K562 (cell line): Measurements from ENCODE around the gene LOXL3. TPM values are rescaled to one million over a fixed set of nuclear protein-coding genes. Genes with fewer than 3 reads are reported as not detected.

ENCODE experiments used
- ESRRB ChIP-seq: fragments of 250-450 bp; sonication (Bioruptor Pico); IDR thresholded peaks from 2 replicates; pipeline ENCODE4 v1.5.0; 2020; ENCODE audit warnings: mild to moderate bottlenecking, moderate library complexity, borderline replicate concordance
- NBN ChIP-seq: fragments of 450-650 bp; IDR thresholded peaks from 2 replicates; pipeline ENCODE4 v1.6.1; 2016; ENCODE audit warnings: low read depth, mild to moderate bottlenecking
- NR2C2 ChIP-seq, 2 experiments: fragments of 200-800 bp in 1 of 2; sonication (Bioruptor generic) in 1 of 2; sonication (generic) in 1 of 2; formaldehyde crosslinking in 1 of 2; IDR thresholded peaks; 2 replicates each; pipeline versions ENCODE4 v1.6.1 to v1.8.0; 2016 to 2022; ENCODE audit warnings: mild to moderate bottlenecking in 1 of 2, missing compliant biosample characterization in 1 of 2, missing genetic modification characterization in 1 of 2, missing genetic modification reagents in 1 of 2
- NR2F6 ChIP-seq: fragments of 450-650 bp; formaldehyde crosslinking; IDR thresholded peaks from 2 replicates; pipeline ENCODE4 v1.4.0; 2020; ENCODE audit warnings: mild to moderate bottlenecking
- OTX1 ChIP-seq: fragments of 450-650 bp; formaldehyde crosslinking; IDR thresholded peaks from 2 replicates; pipeline ENCODE4 v1.4.0; 2022; ENCODE audit warnings: mild to moderate bottlenecking
- PRMT5 ChIP-seq: sonication (generic); formaldehyde crosslinking; IDR thresholded peaks from 2 replicates; pipeline ENCODE4 v1.5.0; 2020; ENCODE audit warnings: missing genetic modification reagents
- RFX7 ChIP-seq: fragments of 250-450 bp; sonication (Bioruptor Pico); IDR thresholded peaks from 2 replicates; pipeline ENCODE4 v1.5.1; 2021; ENCODE audit warnings: mild to moderate bottlenecking
- SMAD2 ChIP-seq: fragments of 150-350 bp; IDR thresholded peaks from 2 replicates; pipeline ENCODE4 v1.6.1; 2014; ENCODE audit warnings: low read depth, mild to moderate bottlenecking, low read length
- TBL1XR1 ChIP-seq, 2 experiments: IDR thresholded peaks; 2 replicates each; pipeline ENCODE4 v1.6.1; 2012; ENCODE audit warnings: improper control_type of control experiment in 2 of 2, low read length in 2 of 2, mild to moderate bottlenecking in 1 of 2
- TGIF2 ChIP-seq: sonication (generic); formaldehyde crosslinking; IDR thresholded peaks from 2 replicates; pipeline ENCODE4 v1.8.1; 2022; ENCODE audit warnings: mild to moderate bottlenecking, missing genetic modification reagents, moderate library complexity
- ZNF239 ChIP-seq: fragments of 250-450 bp; sonication (Bioruptor Pico); IDR thresholded peaks from 2 replicates; pipeline ENCODE4 v1.4.0; 2020; ENCODE audit warnings: mild to moderate bottlenecking
- ZNF696 ChIP-seq: fragments of 250-450 bp; sonication (Bioruptor Pico); conservative IDR thresholded peaks from 2 replicates; pipeline ENCODE4 v1.4.0; 2020; ENCODE audit warnings: mild to moderate bottlenecking, moderate library complexity
- ZNF717 ChIP-seq: fragments of 250-450 bp; sonication (Bioruptor Pico); IDR thresholded peaks from 2 replicates; pipeline ENCODE4 v1.5.0; 2021
- polyA plus RNA-seq, 8 experiments: library from polyadenylated mRNA; depleted of rRNA in 4 of 8; stranded (reverse) in 5 of 8; unstranded in 3 of 8; fragments of >200 nt; fragmentation: Nextera tagmentation in 2 of 8; fragmentation: Illumina TruSeq in 1 of 8; extraction: Ambion mirVana in 2 of 8; extraction: Trizol in 1 of 8; gene quantifications; 2 replicates each; pipeline versions ENCODE4 v1.2.1 to v1.2.3, GENCODE V29; 2011 to 2014; ENCODE audit warnings: inconsistent platforms in 1 of 8, missing spikeins in 1 of 8
- total RNA-seq, 7 experiments: library from RNA; depleted of rRNA in 6 of 7; stranded (reverse); fragments of >200 nt in 6 of 7; fragmentation: Illumina TruSeq in 2 of 7; extraction: Trizol in 2 of 7; gene quantifications; 2 replicates each; pipeline versions ENCODE4 v1.2.1 to v1.2.3, GENCODE V29; 2011 to 2021; ENCODE audit warnings: low replicate concordance in 1 of 7
- TF ChIP-seq, protein P1 (sequence below): fragments of 450-650 bp; formaldehyde crosslinking; IDR thresholded peaks from 2 replicates; pipeline ENCODE4 v1.4.0; 2022; ENCODE audit warnings: missing genetic modification characterization
- TF ChIP-seq, protein P2 (sequence below): fragments of 250-450 bp; sonication (Bioruptor Pico); IDR thresholded peaks from 2 replicates; pipeline ENCODE4 v1.5.1; 2021; ENCODE audit warnings: mild to moderate bottlenecking
- TF ChIP-seq, protein P3 (sequence below), 2 experiments: fragments of 450-650 bp; conservative IDR thresholded peaks; 2 replicates each; pipeline ENCODE4 v1.6.1; 2017; ENCODE audit warnings: mild to moderate bottlenecking in 2 of 2, moderate library complexity in 2 of 2
- TF ChIP-seq, protein P4 (sequence below): fragments of 450-650 bp; IDR thresholded peaks from one replicate; pipeline ENCODE4 v1.6.1; 2018; ENCODE audit warnings: mild to moderate bottlenecking, moderate library complexity; ENCODE audit not compliant: partially characterized antibody
- TF ChIP-seq, protein P5 (sequence below): IDR thresholded peaks from 3 replicates; pipeline ENCODE4 v1.6.1; 2011; ENCODE audit warnings: borderline replicate concordance, mild to moderate bottlenecking, moderate library complexity; ENCODE audit not compliant: insufficient read length; ENCODE audit errors: extremely low read depth

Gene LOXL3
- total and polyA plus RNA-seq, 9 of the 15 experiments (the other 6 are each of a cell fraction or from before 2014, with no cell fraction given): 0.22 to 0.99 (median 0.31) TPM

DNA sequence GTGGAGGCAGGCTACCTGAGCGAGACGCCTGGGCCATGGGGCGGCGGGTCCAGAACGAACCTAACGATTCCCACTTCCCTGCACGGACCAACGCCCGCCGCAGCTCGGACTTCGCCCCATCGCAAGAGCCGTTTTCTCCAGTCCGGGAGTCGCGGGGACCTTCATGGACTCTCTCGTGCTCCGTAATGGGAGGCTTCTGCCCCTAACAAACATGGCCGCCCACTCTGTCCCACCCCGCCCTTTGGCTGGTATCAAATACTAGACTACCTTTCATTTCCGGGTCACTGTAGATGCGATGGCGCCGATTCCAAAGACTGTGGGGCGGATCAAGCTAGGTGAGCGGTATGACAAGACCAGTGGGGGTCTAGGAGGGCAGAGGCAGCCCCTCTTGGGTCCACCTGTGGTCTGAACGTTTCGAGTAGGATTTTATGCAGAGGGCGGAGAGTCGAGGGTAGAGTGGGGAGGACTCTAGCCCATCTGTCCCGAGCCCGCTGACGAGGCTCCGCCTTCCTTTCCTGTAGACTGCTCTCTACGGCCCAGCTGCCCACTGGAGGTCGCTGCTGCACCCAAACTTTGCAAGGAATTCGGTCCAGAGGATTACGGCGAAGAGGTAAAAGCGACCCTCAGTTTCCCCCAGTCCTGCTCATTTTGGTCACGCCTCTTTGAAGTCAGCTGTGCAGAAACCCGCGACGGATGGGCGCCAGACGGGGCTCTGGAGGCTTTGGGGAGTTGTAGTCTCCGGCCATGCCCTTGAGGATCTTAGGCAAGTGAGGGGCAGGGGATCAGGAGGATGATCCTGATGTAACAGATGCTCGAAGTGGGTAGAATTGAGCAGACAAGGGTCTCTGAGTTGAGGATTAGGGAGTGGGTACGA lies 70.7 kb downstream of the LOXL3 start, which contains the start of the genes CCDC142 and TTC31 (continued):
- TF ChIP-seq, protein P1, sequence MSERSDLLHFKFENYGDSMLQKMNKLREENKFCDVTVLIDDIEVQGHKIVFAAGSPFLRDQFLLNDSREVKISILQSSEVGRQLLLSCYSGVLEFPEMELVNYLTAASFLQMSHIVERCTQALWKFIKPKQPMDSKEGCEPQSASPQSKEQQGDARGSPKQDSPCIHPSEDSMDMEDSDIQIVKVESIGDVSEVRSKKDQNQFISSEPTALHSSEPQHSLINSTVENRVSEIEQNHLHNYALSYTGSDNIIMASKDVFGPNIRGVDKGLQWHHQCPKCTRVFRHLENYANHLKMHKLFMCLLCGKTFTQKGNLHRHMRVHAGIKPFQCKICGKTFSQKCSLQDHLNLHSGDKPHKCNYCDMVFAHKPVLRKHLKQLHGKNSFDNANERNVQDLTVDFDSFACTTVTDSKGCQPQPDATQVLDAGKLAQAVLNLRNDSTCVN (CRISPR knock-in tag): no peak
- TF ChIP-seq, protein P2, sequence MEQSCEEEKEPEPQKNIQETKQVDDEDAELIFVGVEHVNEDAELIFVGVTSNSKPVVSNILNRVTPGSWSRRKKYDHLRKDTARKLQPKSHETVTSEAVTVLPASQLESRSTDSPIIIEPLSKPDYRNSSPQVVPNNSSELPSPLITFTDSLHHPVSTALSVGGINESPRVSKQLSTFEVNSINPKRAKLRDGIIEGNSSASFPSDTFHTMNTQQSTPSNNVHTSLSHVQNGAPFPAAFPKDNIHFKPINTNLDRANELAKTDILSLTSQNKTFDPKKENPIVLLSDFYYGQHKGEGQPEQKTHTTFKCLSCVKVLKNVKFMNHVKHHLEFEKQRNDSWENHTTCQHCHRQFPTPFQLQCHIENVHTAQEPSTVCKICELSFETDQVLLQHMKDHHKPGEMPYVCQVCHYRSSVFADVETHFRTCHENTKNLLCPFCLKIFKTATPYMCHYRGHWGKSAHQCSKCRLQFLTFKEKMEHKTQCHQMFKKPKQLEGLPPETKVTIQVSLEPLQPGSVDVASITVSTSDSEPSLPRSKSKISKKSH (CRISPR knock-in tag): no peak
- no peak for TF ChIP-seq ESRRB (CRISPR knock-in tag)
- TF ChIP-seq, protein P3, sequence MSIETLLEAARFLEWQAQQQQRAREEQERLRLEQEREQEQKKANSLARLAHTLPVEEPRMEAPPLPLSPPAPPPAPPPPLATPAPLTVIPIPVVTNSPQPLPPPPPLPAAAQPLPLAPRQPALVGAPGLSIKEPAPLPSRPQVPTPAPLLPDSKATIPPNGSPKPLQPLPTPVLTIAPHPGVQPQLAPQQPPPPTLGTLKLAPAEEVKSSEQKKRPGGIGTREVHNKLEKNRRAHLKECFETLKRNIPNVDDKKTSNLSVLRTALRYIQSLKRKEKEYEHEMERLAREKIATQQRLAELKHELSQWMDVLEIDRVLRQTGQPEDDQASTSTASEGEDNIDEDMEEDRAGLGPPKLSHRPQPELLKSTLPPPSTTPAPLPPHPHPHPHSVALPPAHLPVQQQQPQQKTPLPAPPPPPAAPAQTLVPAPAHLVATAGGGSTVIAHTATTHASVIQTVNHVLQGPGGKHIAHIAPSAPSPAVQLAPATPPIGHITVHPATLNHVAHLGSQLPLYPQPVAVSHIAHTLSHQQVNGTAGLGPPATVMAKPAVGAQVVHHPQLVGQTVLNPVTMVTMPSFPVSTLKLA (conservative IDR thresholded peaks at IDR 0.05): peak; percentile 6 to 85
- no peak; the same call in 1 of the 2 replicates for TF ChIP-seq ZNF239 (CRISPR knock-in tag)
- peak; percentile 99 for TF ChIP-seq NR2C2 (CRISPR knock-in tag; IDR thresholded peaks at IDR 0.05)
- TF ChIP-seq NR2C2 (tag; IDR thresholded peaks at IDR 0.05): peak; percentile 100
- TF ChIP-seq NBN: peak; percentile 59; the same call in 1 of the 2 replicates
- TF ChIP-seq OTX1 (CRISPR knock-in tag): no peak
- TF ChIP-seq, protein P4, sequence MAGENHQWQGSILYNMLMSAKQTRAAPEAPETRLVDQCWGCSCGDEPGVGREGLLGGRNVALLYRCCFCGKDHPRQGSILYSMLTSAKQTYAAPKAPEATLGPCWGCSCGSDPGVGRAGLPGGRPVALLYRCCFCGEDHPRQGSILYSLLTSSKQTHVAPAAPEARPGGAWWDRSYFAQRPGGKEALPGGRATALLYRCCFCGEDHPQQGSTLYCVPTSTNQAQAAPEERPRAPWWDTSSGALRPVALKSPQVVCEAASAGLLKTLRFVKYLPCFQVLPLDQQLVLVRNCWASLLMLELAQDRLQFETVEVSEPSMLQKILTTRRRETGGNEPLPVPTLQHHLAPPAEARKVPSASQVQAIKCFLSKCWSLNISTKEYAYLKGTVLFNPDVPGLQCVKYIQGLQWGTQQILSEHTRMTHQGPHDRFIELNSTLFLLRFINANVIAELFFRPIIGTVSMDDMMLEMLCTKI: no peak
- TF ChIP-seq NR2F6 (CRISPR knock-in tag): no peak
- TF ChIP-seq TBL1XR1 (IDR thresholded peaks at IDR 0.05; ENCODE audit: low read length in 2 of 2): peak; percentile 7 to 64; a peak in 1 of 4 replicates
- TF ChIP-seq, protein P5, sequence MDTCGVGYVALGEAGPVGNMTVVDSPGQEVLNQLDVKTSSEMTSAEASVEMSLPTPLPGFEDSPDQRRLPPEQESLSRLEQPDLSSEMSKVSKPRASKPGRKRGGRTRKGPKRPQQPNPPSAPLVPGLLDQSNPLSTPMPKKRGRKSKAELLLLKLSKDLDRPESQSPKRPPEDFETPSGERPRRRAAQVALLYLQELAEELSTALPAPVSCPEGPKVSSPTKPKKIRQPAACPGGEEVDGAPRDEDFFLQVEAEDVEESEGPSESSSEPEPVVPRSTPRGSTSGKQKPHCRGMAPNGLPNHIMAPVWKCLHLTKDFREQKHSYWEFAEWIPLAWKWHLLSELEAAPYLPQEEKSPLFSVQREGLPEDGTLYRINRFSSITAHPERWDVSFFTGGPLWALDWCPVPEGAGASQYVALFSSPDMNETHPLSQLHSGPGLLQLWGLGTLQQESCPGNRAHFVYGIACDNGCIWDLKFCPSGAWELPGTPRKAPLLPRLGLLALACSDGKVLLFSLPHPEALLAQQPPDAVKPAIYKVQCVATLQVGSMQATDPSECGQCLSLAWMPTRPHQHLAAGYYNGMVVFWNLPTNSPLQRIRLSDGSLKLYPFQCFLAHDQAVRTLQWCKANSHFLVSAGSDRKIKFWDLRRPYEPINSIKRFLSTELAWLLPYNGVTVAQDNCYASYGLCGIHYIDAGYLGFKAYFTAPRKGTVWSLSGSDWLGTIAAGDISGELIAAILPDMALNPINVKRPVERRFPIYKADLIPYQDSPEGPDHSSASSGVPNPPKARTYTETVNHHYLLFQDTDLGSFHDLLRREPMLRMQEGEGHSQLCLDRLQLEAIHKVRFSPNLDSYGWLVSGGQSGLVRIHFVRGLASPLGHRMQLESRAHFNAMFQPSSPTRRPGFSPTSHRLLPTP: no peak
- no peak for TF ChIP-seq ZNF717 (CRISPR knock-in tag)
- no peak for TF ChIP-seq SMAD2
- TF ChIP-seq TGIF2: 0 out of 2 replicates have a peak, but pooled peaks have one; percentile 70
- no peak for TF ChIP-seq RFX7 (CRISPR knock-in tag)
- no peak for TF ChIP-seq PRMT5 (CRISPR knock-in tag)
- no peak for TF ChIP-seq ZNF696 (CRISPR knock-in tag)
